Eye (tissue), 1 donor: ENCODE data around the gene P2RX4.
"Not testable (repeated sequence)": the region's sequence is repeated elsewhere in the genome, so short reads cannot be mapped to it uniquely, and the experiment has no call there.

Experiments used
- DNase-seq: peaks from one replicate; pipeline ENCODE4 v3.0.0-alpha.2; 2015

Gene P2RX4, protein sequence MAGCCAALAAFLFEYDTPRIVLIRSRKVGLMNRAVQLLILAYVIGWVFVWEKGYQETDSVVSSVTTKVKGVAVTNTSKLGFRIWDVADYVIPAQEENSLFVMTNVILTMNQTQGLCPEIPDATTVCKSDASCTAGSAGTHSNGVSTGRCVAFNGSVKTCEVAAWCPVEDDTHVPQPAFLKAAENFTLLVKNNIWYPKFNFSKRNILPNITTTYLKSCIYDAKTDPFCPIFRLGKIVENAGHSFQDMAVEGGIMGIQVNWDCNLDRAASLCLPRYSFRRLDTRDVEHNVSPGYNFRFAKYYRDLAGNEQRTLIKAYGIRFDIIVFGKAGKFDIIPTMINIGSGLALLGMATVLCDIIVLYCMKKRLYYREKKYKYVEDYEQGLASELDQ

DNA sequence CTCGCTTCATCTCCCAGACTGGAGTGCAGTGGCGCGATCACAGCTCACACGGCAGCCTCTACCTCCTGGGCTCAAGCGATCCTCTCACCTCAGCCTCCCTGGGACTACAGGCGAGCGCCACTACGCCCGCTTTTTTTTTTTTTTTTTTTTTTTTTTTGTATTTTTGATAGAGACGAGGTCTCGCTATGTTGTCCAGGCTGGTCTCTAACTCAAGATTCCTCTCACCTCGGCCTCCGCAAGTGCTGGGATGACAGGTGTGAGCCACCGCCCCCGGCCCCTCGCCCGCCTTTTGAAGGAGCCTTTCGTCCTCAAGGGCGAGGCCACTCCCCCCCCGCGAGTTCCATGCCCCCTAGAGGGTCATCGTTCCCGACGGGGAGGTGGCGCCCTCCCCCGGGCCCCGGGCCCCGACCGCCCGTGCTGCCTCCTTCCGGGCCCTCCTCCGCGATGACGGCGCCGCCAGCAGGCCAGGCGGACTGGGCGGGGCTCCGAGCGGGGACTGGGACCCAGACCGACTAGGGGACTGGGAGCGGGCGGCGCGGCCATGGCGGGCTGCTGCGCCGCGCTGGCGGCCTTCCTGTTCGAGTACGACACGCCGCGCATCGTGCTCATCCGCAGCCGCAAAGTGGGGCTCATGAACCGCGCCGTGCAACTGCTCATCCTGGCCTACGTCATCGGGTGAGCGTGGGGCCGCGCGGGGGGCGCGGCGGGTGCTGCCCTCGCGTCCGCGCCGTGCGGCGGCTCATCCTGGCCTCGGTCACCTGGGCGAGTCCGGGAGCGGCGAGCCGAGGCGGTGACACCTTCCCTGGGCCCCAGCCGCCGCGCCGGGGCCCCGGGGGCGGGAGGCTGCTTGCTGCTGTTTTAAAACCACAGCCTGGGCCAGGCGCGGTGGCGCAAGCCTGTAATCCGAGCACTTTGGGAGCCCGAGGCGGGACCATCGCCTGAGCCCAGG, at the start of gene P2RX4:
Gene P2RX4 (plus strand): TSS at position 506 of the 949 bp plus-strand sequence. CDS start 36 bp downstream, at position 542.
- peak; percentile 93 for DNase-seq

DNA sequence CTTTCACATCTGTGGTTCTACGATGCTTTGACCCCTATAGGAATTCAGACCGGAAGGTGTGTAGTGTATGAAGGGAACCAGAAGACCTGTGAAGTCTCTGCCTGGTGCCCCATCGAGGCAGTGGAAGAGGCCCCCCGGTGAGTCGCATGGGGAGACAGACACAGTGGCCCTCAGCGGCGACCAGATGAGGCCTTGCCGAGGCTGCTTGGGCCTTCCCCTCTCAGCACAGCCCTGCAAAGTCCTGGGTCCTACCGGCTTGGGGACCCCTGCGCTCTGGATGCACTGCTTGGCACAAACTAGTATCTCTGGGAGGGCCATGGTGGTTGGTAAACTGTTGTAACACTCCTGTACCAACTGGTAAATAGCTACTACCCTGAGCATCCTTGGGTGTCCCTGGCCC, 47.5 kb upstream of the P2RX4 start:
- no peak for DNase-seq

DNA sequence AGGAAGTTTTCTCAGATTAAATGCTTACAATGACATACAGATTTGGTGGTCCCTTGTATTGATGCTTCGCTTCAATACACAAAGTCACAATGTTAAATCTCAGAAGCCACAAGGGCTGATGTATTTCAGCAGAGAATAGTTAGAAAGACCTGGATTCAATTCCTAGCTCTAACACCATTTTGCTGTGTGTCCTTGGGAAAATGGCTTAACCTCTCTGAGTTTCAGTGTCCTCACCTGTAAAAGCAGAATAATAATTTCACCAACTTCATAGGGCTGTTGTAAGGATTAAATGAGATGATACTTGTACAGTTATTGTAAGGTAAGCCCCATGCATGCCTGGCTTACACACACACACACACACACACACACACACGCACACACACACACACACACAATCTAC, 46.9 kb upstream of the P2RX4 start:
- DNase-seq, result no peak

DNA sequence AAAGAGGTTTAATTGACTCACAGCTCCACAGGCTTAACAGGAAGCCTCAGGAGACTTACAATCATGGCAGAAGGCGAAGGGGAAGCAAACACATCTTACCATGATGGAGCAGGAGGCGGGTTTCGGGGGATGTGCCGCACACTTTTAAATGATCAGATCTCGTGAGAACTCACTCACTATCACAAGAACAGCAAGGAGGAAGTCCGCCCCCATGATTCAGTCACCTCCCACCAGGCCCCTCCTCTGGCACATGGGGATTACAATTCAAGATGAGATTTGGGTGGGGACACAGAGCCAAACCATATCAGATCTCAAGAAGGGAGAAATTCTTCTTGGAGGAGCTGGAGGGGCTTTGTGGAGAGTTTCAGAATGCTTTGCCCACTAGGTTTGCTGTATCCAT, 45.1 kb upstream of the P2RX4 start:
- not testable (repeated sequence) for DNase-seq

DNA sequence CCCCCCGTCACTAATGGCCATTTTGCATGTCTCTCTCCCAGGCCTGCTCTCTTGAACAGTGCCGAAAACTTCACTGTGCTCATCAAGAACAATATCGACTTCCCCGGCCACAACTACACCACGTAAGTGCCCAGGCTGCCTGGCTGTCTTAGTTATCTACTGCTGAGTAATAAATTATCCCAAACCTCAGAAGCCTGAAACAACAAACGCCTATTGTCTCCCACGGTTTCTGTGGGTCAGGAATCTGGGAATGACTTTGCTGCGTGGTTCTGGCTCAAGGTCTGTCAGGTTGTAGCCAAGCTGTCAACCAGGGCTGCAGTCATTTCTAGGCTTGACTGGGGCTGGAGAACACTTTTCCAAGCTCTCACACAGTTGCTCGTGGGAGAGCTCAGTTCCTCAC, 44.6 kb upstream of the P2RX4 start:
- DNase-seq, result no peak

DNA sequence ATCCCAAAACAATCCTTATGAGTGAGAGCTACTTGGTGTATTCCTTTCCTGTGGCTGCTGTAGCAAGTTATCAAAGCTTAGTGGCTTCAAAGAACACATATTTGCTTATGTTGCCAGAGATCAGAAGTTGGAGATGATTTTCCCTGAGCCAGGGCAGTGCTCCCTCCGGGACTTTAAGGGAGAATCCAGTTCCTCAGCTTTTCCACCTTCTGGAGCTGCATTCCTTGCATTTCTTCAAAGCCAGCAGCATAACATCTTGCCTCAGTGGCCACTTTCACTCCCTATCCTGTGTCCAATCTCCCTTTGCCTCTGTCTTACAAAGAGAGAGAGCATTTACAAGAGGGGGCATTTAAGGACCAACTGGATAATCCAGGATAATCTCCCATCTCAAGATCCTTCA, 43.6 kb upstream of the P2RX4 start:
- DNase-seq, result no peak

DNA sequence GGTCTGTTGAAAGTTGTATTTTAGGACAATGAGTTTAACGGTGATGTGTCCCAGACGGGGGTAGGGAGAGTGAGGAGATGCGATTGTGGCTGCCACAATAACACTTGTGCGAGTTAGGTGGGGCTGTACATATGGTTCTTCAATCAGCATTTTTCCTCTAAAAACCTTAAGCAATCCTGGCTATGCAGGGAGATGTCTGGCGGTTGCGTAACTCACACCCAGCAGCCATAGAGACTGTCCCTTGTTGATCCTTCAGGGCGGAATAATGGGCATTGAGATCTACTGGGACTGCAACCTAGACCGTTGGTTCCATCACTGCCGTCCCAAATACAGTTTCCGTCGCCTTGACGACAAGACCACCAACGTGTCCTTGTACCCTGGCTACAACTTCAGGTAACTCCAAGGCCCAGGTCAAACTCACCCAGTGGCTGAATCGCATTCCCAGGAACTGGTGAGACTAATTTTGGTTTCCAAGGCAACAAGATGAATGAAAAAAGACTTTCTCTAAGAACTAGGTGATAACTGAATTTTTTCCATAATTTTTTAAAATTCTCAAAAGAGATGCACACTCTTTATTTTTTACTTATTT, 42.6 kb upstream of the P2RX4 start:
- DNase-seq, result no peak

DNA sequence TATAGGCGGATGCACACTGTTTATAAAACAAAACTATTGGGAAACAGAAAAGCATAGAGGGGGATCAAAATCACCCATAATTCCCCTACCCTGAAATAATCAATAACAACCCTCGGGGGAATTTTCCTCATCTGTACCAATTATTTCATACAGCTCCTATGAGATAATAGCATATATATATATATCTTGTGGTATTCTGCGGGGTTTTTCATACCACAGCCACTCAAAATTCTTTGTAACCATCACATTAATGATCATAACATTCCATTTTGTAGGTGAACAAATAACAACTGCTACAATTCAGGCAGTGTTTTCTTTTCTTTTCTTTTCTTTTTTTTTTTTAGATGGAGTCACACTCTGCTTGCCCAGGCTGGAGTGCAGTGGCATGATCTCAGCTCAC, 42.0 kb upstream of the P2RX4 start:
- DNase-seq, result no peak

DNA sequence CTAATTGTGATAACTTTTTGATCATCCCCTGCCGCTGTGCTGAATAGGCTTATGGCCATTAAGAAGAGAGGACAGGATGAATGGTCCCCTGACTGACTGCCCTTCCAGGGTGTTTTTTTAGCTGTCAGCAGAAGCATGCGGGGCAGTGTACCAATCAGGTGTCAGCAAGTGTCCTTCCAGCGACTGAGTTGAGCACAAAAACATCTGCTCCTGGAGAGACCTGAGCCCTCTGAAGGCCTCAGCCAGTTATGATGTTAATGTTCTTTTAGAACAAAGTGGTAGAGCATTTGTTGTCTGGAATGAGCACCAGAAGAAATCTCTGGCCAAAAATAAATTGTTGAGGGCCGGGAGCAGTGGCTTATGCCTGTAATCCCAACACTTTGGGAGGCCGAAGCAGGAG, 39.8 kb upstream of the P2RX4 start:
- DNase-seq, result no peak

DNA sequence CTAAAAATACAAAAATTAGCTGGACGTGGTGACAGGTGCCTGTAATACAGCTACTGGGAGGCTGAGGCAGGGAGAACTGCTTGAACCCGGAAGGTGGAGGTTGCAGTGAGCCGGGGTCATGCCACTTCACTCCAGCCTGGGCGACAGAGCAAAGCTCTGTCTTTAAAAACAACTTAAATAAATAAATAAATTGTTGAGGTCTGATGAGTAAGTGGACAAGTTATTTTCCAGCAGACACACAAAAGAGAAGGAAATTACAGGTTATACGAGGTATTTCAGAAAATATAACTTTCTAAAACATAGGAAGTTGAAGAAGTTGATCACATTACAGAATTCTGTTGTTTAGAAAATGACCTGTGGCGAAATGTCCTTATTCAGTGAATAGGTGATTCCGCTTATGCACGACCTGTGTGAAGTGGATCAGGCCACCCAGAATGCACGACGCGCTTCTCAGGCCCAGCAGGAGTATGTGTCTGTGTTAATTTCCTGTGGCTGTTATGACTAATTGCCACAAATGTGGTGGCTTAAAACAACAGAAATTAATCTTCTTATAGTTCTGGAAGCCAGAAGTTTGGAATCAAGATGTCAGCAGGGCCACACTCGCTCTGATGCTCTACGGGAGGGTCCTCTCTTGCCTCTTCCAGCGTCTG, 39.2 kb upstream of the P2RX4 start:
- no peak for DNase-seq

DNA sequence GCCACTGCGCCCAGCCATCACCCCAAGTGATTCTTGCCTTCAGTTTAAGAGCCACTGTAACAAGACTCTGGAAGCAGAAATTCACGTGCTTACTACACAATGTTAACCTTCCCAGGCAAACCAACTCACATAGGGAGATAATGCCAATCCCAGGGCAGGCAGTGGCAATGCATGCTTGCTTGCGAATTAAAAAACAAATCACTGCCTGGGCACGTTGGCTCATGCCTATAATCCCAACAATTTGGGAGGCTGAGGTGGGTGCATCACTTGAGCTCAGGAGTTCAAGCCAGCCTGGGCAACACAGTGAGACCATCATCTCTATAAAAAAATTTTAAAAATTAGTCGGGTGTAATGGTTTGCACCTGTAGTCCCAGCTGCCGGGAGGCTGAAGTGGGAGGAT, 37.8 kb upstream of the P2RX4 start:
- no peak for DNase-seq

DNA sequence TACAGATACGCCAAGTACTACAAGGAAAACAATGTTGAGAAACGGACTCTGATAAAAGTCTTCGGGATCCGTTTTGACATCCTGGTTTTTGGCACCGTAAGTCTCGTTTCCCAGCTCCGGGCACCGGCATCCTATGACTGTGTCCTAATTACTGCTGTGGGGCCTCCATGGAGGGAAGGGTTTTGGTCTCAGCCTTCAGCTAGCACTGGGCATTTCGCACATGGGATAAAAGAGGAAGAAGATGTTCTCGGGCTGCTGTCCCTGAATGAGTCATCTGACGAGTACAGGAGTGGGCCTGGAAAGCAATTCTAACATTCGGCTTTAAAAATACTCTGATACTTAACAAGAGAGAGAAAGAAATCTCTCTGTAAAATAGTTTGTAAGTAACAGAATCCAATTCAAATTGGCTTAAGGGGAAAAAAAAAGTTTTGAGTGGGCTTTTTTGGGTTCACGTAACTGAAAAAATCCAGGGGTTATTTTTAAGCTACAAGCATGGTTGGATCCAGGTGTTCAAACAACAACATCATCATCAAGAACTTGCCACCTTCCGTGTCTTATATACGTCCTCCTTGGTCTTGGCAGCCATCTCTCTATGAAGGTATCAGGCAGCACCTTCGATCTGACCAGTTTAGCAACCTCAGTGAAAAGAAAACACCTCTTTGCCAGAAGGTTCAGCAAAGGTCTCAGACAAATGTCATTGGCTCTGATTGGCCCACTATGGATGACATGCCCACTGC, 34.4 kb upstream of the P2RX4 start:
- DNase-seq, result no peak

DNA sequence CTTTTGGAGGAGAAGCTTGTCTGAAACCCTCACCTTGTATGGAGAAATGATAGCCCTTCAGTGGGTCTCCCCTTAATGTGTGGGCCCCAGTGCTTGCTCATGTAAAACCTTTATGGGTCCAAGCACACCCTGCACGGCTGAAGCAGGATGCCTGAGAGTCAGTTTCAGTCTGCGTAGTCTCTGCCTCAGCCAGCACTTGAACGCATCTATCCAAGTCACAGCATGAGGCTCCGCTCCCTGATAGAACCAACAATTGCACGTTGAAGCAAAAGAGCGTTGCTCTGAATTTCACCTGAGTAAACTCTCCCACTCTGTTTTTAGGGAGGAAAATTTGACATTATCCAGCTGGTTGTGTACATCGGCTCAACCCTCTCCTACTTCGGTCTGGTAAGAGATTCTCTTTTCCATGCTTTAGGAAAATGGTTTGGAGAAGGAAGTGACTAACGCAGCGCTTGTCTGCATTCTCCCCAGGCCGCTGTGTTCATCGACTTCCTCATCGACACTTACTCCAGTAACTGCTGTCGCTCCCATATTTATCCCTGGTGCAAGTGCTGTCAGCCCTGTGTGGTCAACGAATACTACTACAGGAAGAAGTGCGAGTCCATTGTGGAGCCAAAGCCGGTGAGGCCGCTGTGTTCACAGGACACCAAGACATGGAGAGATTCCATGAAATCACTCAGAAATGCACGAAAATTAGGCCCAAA, 33.0 kb upstream of the P2RX4 start:
- DNase-seq, result no peak

DNA sequence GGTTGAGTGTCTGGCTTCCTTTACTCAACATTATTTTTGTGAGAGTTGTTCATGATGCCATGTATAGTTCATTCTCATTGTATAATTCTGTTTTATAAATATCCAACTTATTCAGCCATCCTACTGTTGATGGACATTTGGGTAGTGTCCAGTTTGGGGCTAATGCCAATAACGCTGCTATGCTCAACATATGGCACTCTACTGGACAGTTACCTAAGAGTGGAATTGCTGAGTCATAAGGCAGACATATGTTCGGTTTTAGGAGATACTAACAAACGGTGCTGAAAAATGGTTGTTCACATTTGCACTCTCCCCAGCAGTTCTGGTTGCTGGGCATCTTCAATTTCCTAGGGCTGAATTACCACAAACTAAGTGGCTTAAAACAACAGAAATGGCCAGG, 28.7 kb upstream of the P2RX4 start:
- DNase-seq, result no peak

DNA sequence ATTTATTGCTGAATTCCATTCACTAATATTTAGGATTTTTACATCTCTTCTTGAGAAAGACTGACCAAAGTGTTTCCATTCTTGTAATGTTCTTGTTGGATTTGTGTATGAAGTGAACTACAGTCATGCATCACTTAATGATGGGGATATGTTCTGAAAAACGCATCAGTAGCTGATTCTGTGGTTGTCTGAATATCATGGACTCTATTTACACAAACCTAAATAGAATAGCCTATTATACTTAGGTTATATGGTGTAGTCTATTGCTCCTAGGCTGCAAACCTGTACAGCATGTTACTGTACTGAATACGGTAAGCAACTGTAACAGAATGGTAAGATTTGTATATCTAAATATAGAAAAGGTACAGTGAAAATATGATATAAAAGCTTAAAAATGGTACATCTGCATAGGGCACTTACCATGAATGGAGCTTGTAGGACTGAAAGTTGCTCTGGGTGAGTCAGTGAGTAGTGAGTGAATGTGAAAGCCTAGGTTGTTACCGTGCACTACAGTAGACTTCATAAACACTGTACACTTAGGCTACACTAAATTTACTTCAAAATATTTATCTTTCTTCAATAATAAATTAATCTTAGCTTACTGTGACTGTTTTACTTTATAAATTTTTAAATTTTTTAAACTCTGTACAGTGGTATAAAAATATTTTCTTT, 27.6 kb upstream of the P2RX4 start:
- DNase-seq, result no peak

DNA sequence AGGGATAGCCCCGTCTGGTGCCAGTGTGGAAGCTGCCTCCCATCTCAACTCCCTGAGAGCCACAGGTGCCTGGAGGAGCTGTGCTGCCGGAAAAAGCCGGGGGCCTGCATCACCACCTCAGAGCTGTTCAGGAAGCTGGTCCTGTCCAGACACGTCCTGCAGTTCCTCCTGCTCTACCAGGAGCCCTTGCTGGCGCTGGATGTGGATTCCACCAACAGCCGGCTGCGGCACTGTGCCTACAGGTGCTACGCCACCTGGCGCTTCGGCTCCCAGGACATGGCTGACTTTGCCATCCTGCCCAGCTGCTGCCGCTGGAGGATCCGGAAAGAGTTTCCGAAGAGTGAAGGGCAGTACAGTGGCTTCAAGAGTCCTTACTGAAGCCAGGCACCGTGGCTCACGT, 25.5 kb upstream of the P2RX4 start:
- no peak for DNase-seq

DNA sequence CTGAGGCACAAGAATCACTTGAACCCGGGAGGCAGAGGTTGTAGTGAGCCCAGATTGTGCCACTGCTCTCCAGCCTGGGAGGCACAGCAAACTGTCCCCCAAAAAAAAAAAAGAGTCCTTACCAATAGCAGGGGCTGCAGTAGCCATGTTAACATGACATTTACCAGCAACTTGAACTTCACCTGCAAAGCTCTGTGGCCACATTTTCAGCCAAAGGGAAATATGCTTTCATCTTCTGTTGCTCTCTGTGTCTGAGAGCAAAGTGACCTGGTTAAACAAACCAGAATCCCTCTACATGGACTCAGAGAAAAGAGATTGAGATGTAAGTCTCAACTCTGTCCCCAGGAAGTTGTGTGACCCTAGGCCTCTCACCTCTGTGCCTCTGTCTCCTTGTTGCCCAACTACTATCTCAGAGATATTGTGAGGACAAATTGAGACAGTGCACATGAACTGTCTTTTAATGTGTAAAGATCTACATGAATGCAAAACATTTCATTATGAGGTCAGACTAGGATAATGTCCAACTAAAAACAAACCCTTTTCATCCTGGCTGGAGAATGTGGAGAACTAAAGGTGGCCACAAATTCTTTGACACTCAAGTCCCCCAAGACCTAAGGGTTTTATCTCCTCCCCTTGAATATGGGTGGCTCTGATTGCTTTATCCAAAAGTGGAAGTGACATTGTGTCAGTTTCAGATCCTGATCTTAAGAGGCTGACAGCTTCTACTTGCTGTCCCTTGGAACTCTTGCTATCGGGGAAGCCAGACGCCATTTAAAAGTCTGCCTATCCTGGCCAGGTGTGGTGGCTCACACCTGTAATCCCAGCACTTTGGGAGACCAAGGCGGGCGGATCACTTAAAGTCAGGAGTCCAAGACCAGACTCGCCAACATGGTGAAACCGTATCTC, 24.7 kb upstream of the P2RX4 start:
- DNase-seq, result no peak

DNA sequence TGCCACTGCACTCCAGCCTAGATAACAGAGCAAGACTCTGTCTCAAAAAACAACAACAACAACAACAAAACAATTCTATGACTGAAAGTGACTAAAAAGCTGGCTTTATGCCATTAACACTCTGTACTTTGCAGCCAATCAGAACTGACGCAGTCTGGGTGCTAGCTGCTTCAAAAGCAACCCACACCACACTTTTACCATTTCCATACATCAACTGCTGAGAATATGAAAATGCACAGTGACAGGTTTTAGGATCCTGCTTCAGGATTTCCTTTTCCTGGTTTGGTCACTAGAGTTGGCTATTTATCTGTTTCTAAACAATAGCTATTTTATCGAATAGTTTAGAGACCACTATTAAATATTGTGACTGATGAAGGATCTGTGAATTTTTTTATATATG, 23.1 kb upstream of the P2RX4 start:
- no peak for DNase-seq

DNA sequence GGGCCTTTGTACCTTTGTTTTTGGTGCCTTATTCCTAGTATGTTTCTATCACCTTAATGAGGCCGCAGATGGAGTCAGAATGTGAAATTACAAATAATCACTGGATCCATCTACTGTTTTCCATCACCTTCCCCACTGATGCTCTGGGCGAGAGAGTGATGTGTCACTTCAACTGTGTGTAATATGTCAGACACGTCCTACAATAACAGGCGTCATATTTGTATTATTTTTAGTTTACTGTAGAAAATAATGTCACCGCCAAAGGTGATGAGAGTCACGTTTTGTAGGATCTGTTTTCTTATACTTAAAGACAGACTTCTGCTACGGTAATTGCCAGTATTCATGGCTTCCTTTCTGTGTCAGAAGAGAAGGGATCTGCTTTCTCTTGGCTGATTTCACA, 22.4 kb upstream of the P2RX4 start:
- no peak for DNase-seq

DNA sequence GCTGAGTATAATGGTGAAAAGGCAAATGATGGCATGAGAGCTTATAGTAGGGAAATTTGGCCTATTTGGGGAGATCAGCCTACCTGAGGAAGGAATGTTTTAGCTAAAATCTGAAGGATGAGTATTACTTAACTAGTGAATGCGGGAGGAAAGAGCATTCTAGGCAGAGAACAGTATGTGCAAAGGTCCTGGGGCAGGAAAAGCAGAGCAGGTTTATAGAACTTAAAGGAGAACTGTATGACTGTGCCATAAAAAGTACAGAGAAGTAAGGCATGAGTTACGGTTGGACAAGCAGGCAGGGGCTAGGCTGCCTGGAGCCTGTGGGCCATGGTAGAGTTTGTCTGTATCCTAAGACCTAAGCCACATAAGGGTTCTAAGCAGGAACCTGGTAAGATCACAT, 21.7 kb upstream of the P2RX4 start:
- DNase-seq, result no peak
